ENCODE measurements around the gene CELSR1.

DNA sequence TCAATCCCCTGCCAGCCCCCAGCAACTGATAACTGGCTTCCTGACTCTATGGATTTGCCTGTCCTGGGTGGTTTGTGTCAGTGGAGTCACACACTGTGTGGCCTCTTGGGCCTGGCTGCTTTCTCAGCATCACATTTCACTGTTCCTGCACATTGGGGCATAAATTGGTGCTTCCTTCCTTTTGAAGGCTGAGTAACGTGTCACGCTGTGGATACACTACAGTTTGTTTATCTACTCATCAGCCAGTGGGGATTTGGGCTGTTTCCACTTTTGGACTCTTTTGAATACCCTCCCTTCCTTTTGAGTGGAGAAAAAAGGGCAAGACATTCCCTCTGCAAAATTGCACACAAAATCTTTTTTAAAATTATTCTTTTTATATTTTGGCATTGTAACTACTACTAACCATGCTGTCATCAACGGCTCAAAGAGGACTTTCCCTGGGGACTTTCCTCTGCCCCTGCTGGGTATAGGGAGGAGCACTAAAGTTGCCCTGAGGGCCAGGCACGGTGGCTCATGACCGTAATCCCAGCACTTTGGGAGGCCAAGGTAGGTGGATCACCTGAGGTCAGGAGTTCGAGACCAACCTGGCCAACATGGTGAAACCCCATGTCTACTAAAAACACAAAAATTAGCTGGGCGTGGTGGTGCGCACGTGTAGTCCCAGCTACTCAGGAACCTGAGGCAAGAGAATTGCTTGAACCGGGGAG, 7.8 kb upstream of the CELSR1 start:
- TF ChIP-seq, protein P1, sequence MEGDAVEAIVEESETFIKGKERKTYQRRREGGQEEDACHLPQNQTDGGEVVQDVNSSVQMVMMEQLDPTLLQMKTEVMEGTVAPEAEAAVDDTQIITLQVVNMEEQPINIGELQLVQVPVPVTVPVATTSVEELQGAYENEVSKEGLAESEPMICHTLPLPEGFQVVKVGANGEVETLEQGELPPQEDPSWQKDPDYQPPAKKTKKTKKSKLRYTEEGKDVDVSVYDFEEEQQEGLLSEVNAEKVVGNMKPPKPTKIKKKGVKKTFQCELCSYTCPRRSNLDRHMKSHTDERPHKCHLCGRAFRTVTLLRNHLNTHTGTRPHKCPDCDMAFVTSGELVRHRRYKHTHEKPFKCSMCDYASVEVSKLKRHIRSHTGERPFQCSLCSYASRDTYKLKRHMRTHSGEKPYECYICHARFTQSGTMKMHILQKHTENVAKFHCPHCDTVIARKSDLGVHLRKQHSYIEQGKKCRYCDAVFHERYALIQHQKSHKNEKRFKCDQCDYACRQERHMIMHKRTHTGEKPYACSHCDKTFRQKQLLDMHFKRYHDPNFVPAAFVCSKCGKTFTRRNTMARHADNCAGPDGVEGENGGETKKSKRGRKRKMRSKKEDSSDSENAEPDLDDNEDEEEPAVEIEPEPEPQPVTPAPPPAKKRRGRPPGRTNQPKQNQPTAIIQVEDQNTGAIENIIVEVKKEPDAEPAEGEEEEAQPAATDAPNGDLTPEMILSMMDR (IDR thresholded peaks at IDR 0.05), result no peak
- no peak for TF ChIP-seq POLR2A (IDR thresholded peaks at IDR 0.05)

Data from vagina (tissue), 2 donors.